GM23338 (cell line): Measurements from ENCODE around the gene PHACTR1.

Source experiments
- CREB1 ChIP-seq: fragments of 250-450 bp; sonication (Bioruptor Pico); IDR thresholded peaks from 2 replicates; pipeline ENCODE4 v1.5.0; 2020; ENCODE audit warnings: low read depth, mild to moderate bottlenecking, moderate library complexity
- EZH2 ChIP-seq: fragments of 200-600 bp; sonication (generic); IDR thresholded peaks from one replicate; pipeline ENCODE4 v1.8.0; 2017; ENCODE audit warnings: antibody characterized with exemption, mild to moderate bottlenecking, low read depth; ENCODE audit not compliant: unreplicated experiment
- EZH2phosphoT487 ChIP-seq: fragments of 200-600 bp; sonication (generic); IDR thresholded peaks from one replicate; pipeline ENCODE4 v1.8.1; 2018; ENCODE audit warnings: antibody characterized with exemption; ENCODE audit not compliant: unreplicated experiment
- JUNB ChIP-seq: IDR thresholded peaks from one replicate; pipeline ENCODE4 v1.6.1; 2016; ENCODE audit warnings: antibody characterized with exemption; ENCODE audit not compliant: unreplicated experiment
- POLR2AphosphoS5 ChIP-seq: IDR thresholded peaks from 2 replicates; pipeline ENCODE4 v1.6.1; 2016; ENCODE audit warnings: antibody characterized with exemption, low read depth
- STAT1 ChIP-seq: IDR thresholded peaks from one replicate; pipeline ENCODE4 v1.6.1; 2016; ENCODE audit warnings: antibody characterized with exemption; ENCODE audit not compliant: unreplicated experiment
- ZNF114 ChIP-seq: fragments of 250-450 bp; sonication (Bioruptor Pico); IDR thresholded peaks from 2 replicates; pipeline ENCODE4 v1.5.0; 2020; ENCODE audit warnings: mild to moderate bottlenecking, moderate library complexity
- ZNF331 ChIP-seq: fragments of 250-450 bp; sonication (Bioruptor Pico); IDR thresholded peaks from 2 replicates; pipeline ENCODE4 v1.5.0; 2020; ENCODE audit warnings: low read depth, mild to moderate bottlenecking, moderate library complexity
- TF ChIP-seq, protein P1 (sequence below), 2 experiments: fragments of 200-600 bp in 1 of 2; sonication (generic) in 1 of 2; conservative IDR thresholded peaks; 2 replicates each; pipeline versions ENCODE4 v1.5.1 to v1.6.1; 2016 to 2017; ENCODE audit warnings: antibody characterized with exemption in 2 of 2, low read depth in 2 of 2, mild to moderate bottlenecking in 2 of 2, moderate library complexity in 1 of 2
- TF ChIP-seq, protein P2 (sequence below): IDR thresholded peaks from 2 replicates; pipeline ENCODE4 v1.6.1; 2016; ENCODE audit warnings: antibody characterized with exemption
- TF ChIP-seq, protein P3 (sequence below): IDR thresholded peaks from one replicate; pipeline ENCODE4 v1.6.1; 2018; ENCODE audit warnings: antibody characterized with exemption; ENCODE audit not compliant: unreplicated experiment

DNA sequence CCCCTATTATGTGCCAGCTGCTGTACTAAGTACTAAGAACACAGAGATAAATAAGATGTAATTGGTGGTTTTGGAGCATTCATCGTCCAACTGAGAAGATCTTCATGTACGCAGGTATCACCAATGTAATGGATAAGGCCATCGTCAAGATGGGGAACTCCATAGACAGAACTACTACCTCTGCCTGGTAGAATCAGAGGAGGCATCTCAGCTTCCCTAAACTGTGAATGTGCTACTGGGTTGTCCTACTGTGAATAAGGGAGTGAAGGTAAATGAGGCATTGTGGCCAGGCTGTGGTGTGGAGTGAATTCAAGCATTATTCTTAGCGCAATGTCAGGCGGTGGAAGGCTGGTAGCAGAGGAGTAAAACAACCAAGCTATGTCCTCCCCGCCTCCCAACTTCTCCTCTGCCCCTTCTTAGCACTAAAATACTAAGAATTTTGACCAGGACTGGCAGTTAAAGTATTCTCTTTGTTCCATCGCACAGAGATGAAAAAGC lies 543.6 kb downstream of the PHACTR1 start:
- TF ChIP-seq, protein P1, sequence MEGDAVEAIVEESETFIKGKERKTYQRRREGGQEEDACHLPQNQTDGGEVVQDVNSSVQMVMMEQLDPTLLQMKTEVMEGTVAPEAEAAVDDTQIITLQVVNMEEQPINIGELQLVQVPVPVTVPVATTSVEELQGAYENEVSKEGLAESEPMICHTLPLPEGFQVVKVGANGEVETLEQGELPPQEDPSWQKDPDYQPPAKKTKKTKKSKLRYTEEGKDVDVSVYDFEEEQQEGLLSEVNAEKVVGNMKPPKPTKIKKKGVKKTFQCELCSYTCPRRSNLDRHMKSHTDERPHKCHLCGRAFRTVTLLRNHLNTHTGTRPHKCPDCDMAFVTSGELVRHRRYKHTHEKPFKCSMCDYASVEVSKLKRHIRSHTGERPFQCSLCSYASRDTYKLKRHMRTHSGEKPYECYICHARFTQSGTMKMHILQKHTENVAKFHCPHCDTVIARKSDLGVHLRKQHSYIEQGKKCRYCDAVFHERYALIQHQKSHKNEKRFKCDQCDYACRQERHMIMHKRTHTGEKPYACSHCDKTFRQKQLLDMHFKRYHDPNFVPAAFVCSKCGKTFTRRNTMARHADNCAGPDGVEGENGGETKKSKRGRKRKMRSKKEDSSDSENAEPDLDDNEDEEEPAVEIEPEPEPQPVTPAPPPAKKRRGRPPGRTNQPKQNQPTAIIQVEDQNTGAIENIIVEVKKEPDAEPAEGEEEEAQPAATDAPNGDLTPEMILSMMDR (conservative IDR thresholded peaks at IDR 0.05; ENCODE audit: low read depth in 2 of 2), result no peak
- TF ChIP-seq, protein P2, sequence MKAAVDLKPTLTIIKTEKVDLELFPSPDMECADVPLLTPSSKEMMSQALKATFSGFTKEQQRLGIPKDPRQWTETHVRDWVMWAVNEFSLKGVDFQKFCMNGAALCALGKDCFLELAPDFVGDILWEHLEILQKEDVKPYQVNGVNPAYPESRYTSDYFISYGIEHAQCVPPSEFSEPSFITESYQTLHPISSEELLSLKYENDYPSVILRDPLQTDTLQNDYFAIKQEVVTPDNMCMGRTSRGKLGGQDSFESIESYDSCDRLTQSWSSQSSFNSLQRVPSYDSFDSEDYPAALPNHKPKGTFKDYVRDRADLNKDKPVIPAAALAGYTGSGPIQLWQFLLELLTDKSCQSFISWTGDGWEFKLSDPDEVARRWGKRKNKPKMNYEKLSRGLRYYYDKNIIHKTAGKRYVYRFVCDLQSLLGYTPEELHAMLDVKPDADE, result no peak
- no peak for TF ChIP-seq POLR2AphosphoS5
- TF ChIP-seq EZH2phosphoT487, result no peak
- TF ChIP-seq EZH2, result no peak
- TF ChIP-seq, protein P3, sequence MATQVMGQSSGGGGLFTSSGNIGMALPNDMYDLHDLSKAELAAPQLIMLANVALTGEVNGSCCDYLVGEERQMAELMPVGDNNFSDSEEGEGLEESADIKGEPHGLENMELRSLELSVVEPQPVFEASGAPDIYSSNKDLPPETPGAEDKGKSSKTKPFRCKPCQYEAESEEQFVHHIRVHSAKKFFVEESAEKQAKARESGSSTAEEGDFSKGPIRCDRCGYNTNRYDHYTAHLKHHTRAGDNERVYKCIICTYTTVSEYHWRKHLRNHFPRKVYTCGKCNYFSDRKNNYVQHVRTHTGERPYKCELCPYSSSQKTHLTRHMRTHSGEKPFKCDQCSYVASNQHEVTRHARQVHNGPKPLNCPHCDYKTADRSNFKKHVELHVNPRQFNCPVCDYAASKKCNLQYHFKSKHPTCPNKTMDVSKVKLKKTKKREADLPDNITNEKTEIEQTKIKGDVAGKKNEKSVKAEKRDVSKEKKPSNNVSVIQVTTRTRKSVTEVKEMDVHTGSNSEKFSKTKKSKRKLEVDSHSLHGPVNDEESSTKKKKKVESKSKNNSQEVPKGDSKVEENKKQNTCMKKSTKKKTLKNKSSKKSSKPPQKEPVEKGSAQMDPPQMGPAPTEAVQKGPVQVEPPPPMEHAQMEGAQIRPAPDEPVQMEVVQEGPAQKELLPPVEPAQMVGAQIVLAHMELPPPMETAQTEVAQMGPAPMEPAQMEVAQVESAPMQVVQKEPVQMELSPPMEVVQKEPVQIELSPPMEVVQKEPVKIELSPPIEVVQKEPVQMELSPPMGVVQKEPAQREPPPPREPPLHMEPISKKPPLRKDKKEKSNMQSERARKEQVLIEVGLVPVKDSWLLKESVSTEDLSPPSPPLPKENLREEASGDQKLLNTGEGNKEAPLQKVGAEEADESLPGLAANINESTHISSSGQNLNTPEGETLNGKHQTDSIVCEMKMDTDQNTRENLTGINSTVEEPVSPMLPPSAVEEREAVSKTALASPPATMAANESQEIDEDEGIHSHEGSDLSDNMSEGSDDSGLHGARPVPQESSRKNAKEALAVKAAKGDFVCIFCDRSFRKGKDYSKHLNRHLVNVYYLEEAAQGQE, result no peak
- TF ChIP-seq ZNF331 (CRISPR knock-in tag), result no peak
- no peak for TF ChIP-seq CREB1 (CRISPR knock-in tag)
- no peak for TF ChIP-seq JUNB
- no peak for TF ChIP-seq STAT1
- no peak for TF ChIP-seq ZNF114 (CRISPR knock-in tag)
